Panc1 (cell line): ENCODE results near the gene CDKAL1.

Experiments used
- CTCF ChIP-seq: fragments of 450-650 bp; IDR thresholded peaks from 2 replicates; pipeline ENCODE4 v1.5.1; 2017; ENCODE audit warnings: mild to moderate bottlenecking
- TCF7L2 ChIP-seq: IDR thresholded peaks from 2 replicates; pipeline ENCODE4 v1.6.1; 2011; ENCODE audit warnings: mild to moderate bottlenecking, low read depth, low read length, inconsistent platforms

GRCh38 chr6:21022343-21023107 is 488.3 kb downstream of the CDKAL1 start:
- no peak for TF ChIP-seq CTCF
- no peak for TF ChIP-seq TCF7L2
